Bronchial epithelial cell (primary cell): ENCODE measurements around the gene GLUL. TPM values are rescaled to one million over a fixed set of nuclear protein-coding genes. Genes with fewer than 3 reads are reported as not detected.

Source experiments
- DNase-seq: peaks from one replicate; pipeline ENCODE4 v3.0.0-alpha.2; 2010; ENCODE audit warnings: low read depth
- FAIRE-seq: peaks from 2 replicates; lab custom pipeline; 2011; peaks lifted over from hg19 to GRCh38; lab: Jason Lieb, UNC
- H3K27me3 ChIP-seq: 2 replicates; pipeline ENCODE4 v1.5.1; 2011; ENCODE audit warnings: low read length; ENCODE audit not compliant: control insufficient read depth, insufficient read depth
- H3K36me3 ChIP-seq: 2 replicates; pipeline ENCODE4 v1.5.1; 2011; ENCODE audit warnings: low read length; ENCODE audit not compliant: control insufficient read depth, insufficient read depth
- H3K4me3 ChIP-seq: 2 replicates; pipeline ENCODE4 v1.5.1; 2011; ENCODE audit warnings: mild to moderate bottlenecking, low read depth, low read length, control low read depth
- CTCF ChIP-seq: IDR thresholded peaks from 2 replicates; pipeline ENCODE4 v1.5.1; 2011; ENCODE audit warnings: mild to moderate bottlenecking, moderate library complexity, low read length, control low read depth, inconsistent platforms; ENCODE audit not compliant: insufficient read depth, severe bottlenecking
- total RNA-seq: library from RNA; depleted of rRNA; stranded (reverse); fragments of >200 nt; gene quantifications from 2 replicates; pipeline ENCODE4 v1.2.1, GENCODE V29; 2014

The GLUL gene
- total RNA-seq, 1 donor from 2014 or later, result 344 TPM

GRCh38 chr1:182428043-182428442 is 36.5 kb upstream of the GLUL start:
- TF ChIP-seq CTCF, result no peak
- H3K36me3 ChIP-seq, result no peaks in the 10 kb centered on the region
- no peak for FAIRE-seq
- no peak for DNase-seq
- H3K4me3 ChIP-seq, result no peak overlapping the region
- H3K27me3 ChIP-seq, result peaks cover 1% of the 10 kb centered on the region

- Histone ChIP-seq H3K27me3 (peaks cover 1% of the 10 kb centered on the region), H3K36me3 (no peaks in the 10 kb centered on the region), H3K4me3 (no peak overlapping the region)
- DNase-seq, result no peak
- no peak for FAIRE-seq
- no peak for TF ChIP-seq CTCF
Measured at GRCh38 chr1:182426442-182427430, 35.1 kb upstream of the GLUL start.

- FAIRE-seq (no peak), DNase-seq (no peak)
- no peak overlapping the region for H3K4me3 ChIP-seq
- no peaks in the 10 kb centered on the region for H3K36me3 ChIP-seq
- no peak for TF ChIP-seq CTCF
- no peaks in the 10 kb centered on the region for H3K27me3 ChIP-seq
Measured at GRCh38 chr1:182415789-182416188, 24.2 kb upstream of the GLUL start.

GRCh38 chr1:182413969-182414368 is 22.4 kb upstream of the GLUL start:
- no peak for DNase-seq
- FAIRE-seq, result no peak
- H3K27me3 ChIP-seq, result no peaks in the 10 kb centered on the region
- no peak for TF ChIP-seq CTCF
- no peaks in the 10 kb centered on the region for H3K36me3 ChIP-seq
- no peak overlapping the region for H3K4me3 ChIP-seq

GRCh38 chr1:182413486-182413885 is 21.9 kb upstream of the GLUL start:
- Histone ChIP-seq H3K4me3 (no peak overlapping the region), H3K36me3 (no peaks in the 10 kb centered on the region), H3K27me3 (no peaks in the 10 kb centered on the region)
- TF ChIP-seq CTCF, result no peak
- DNase-seq, result no peak
- FAIRE-seq, result no peak
